Fibroblast of pulmonary artery (primary cell): ENCODE measurements around the gene MEF2C.

Experiments
- DNase-seq: peaks from one replicate; pipeline ENCODE4 v3.0.0-alpha.2; 2010; ENCODE audit warnings: low read depth
- H3K4me3 ChIP-seq: replicated peaks from 2 replicates; pipeline ENCODE4 v1.5.1; 2011; ENCODE audit warnings: low read depth, mild to moderate bottlenecking, control low read depth, low read length, moderate library complexity
- TF ChIP-seq, protein P1 (sequence below): IDR thresholded peaks from 2 replicates; pipeline ENCODE4 v1.5.1; 2011; ENCODE audit warnings: mild to moderate bottlenecking, control low read depth, low read length, inconsistent platforms; ENCODE audit errors: missing control alignments

The MEF2C gene

GRCh38 chr5:88824892-88825583 is 57.9 kb downstream of the MEF2C start:
- H3K4me3 ChIP-seq: no peak overlapping the region
- peak; percentile 86 for DNase-seq
- TF ChIP-seq, protein P1, sequence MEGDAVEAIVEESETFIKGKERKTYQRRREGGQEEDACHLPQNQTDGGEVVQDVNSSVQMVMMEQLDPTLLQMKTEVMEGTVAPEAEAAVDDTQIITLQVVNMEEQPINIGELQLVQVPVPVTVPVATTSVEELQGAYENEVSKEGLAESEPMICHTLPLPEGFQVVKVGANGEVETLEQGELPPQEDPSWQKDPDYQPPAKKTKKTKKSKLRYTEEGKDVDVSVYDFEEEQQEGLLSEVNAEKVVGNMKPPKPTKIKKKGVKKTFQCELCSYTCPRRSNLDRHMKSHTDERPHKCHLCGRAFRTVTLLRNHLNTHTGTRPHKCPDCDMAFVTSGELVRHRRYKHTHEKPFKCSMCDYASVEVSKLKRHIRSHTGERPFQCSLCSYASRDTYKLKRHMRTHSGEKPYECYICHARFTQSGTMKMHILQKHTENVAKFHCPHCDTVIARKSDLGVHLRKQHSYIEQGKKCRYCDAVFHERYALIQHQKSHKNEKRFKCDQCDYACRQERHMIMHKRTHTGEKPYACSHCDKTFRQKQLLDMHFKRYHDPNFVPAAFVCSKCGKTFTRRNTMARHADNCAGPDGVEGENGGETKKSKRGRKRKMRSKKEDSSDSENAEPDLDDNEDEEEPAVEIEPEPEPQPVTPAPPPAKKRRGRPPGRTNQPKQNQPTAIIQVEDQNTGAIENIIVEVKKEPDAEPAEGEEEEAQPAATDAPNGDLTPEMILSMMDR: no peak

- no peak overlapping the region for H3K4me3 ChIP-seq
- TF ChIP-seq, protein P1: no peak
- no peak for DNase-seq
Measured at GRCh38 chr5:88824141-88824540, 58.8 kb downstream of the MEF2C start.

GRCh38 chr5:88823201-88823600 is 59.8 kb downstream of the MEF2C start:
- no peak for DNase-seq
- no peak overlapping the region for H3K4me3 ChIP-seq
- TF ChIP-seq, protein P1: no peak

GRCh38 chr5:88821161-88821560 is 61.8 kb downstream of the MEF2C start:
- no peak for DNase-seq
- H3K4me3 ChIP-seq: no peak overlapping the region
- TF ChIP-seq, protein P1: no peak

DNA sequence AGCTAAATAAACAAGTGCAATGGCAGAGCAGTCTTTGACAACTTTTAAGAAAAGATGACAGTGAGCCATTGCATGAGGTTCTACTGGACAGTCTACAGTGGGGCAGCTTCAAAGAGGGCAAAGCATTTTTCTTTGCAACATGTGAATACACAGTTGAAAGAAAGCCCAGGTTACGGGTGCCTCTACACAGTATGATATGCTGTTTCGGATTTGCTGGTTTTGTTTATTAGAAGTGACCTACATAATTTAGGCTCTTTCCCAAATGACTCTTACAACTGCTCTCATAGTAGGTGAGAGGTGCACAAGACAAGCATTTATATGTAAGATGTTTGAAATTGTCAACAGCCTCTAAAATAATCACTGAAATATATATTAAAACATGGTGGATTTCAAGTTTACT is 62.4 kb downstream of the MEF2C start:
- TF ChIP-seq, protein P1: no peak
- no peak for DNase-seq
- H3K4me3 ChIP-seq: no peak overlapping the region

DNA sequence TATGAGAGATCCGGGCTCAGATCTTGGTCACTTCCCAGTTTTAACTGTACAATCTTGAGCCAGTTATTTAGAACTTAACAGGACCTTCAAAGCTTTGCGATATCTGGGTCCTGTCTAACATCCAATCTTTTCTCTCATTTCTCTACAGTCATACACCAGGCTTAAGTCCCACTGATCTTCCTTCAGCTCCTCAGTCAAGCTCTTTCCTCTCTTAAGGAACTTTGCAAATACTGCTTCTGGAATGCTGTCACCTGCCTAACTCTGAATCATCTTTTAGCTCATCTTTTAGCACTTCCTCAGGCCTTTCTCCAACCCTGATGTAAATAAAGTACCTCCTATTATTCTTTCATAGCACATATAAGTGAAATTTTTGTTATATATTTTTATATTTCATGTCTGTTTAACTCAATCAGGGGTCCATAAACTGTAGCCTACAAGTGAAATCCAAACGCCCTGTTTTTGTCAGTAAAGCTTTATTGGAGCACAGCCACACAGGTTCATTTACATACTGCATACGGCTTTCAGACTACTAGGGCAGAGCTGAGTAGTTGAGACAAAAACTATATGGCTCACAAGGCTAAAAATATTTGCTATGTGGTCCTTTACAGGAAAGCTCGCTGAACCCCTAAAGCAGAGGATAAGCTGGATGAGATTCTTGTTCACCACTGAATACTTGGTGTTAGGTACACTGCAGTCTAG is 63.5 kb downstream of the MEF2C start:
- H3K4me3 ChIP-seq: no peak overlapping the region
- no peak for DNase-seq
- TF ChIP-seq, protein P1: no peak

DNA sequence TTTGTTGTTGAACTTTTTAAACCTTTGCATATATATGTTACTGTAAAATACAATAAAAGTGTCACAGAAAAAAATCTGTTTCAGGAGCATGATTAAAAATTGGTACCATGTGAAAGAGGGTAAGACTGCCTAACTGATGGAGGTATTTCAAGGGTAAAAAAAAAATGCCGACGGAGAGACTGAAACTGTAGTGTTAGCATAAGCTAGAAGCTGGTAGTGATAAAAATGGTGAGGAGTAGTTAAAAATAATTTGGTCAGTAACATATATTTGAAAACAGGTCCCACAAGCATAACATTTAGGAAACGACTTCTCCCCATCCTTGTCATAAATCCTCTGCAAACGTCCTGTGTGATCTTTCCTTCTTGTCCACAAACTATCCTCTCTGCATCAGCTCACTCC is 64.7 kb downstream of the MEF2C start:
- no peak for DNase-seq
- TF ChIP-seq, protein P1: no peak
- no peak overlapping the region for H3K4me3 ChIP-seq
